Measurements from ENCODE around the gene VPS41.
"Not testable (repeated sequence)": the region's sequence is repeated elsewhere in the genome, so short reads cannot be mapped to it uniquely, and the experiment has no call there.

Gene VPS41

DNA sequence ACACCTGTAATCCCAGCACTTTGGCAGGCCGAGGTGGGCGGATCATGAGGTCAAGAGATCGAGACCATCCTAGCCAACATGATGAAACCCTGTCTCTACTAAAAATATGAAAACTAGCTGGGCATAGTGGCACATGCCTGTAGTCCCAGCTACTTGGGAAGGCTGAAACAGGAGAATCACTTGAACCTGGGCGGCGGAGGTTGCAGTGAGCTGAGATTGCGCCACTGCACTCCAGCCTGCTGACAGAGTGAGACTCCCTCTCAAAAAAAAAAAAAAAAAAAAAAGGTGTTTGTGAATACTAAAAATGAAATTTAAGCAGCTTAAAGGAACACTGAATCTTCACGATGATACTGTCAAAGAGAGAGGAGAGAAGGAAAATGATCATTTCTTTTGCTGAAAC is 54.0 kb downstream of the VPS41 start:
- DNase-seq (ENCODE audit: low read depth), result not testable (repeated sequence)

DNA sequence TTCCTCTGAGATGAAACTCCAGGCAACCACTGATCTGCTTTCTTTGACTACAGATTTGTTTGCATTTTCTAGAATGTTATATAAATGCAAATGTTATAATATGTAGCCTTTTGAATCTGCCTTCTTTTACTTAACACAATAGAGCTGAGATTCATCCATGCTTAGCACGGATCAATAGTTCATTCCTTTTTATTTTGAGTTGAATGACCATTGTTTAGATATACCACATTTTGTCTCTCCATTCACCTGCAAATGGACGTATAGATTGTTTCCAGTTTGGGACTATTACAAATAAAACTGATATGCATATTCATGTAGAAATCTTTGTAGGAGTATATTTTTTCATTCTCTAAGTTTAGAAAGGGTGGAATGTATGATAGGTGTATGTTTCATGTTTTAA is 57.7 kb downstream of the VPS41 start:
- DNase-seq (ENCODE audit: low read depth), result no peak

DNA sequence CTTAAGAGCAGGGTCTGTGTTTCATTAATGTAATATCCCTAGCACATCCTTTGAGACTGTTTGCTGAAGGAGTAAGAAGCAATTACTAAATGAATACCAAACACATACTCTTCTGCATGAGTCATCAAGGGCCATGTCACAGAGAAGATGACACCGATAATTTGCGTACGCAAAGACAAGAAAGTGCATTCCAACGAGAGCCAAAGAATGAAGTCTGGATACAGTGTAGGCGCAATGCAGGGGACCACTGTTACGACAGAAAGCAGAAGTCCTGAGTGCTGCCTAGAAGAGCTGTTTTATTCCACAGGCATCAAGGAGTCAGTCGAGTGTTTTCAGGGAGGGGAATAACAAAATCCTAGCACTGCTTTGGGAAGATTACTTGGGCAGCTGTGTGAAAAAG is 62.7 kb downstream of the VPS41 start:
- DNase-seq (ENCODE audit: low read depth), result no peak

DNA sequence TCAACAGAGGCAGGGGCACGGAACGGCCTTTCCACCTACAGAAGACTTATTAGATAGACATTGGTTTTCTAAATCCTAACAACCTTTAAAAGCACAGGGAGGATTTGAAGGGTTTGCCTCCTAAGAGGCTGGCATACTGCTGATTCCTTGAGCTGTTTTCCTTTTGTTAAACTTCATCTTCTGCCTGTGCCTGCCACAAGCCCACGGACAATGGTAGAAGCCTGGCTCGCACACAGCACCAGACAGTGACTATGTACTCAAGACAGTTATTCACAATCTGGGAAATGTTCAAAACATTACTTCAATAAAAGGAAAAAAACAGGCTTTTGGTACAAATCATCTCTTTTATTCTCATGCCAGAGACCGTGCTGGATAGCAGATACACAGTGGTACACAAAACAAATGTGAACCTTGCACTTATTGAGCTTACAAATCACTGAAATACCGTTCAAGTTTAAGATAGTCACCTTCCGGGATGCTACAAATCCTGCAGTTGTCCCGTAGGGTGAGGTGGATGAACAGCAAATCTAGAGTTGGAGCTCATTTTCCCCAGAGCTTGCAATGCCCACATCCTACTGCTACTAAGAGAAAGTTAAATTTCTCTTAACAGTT is 63.9 kb downstream of the VPS41 start:
- no peak for DNase-seq (ENCODE audit: low read depth)

DNA sequence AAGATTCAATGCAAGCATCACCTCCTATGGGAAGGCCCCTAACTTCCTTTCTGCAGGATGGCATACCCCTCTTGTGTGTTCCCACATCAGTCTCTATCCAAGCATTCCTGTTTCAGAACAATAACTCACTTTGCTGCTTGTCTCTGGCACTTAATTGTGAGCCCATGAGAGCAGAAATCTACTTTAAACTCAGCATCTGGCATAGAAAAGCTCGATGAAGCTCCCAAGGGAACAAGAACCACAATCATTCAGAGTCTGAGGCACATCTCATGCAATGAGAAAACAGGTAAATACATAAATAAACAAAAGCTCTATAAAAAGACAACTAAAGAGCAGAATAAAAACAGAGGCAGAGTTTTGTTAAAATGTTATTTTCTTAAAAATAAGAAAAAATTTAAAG is 66.2 kb downstream of the VPS41 start:
- no peak for DNase-seq (ENCODE audit: low read depth)

DNA sequence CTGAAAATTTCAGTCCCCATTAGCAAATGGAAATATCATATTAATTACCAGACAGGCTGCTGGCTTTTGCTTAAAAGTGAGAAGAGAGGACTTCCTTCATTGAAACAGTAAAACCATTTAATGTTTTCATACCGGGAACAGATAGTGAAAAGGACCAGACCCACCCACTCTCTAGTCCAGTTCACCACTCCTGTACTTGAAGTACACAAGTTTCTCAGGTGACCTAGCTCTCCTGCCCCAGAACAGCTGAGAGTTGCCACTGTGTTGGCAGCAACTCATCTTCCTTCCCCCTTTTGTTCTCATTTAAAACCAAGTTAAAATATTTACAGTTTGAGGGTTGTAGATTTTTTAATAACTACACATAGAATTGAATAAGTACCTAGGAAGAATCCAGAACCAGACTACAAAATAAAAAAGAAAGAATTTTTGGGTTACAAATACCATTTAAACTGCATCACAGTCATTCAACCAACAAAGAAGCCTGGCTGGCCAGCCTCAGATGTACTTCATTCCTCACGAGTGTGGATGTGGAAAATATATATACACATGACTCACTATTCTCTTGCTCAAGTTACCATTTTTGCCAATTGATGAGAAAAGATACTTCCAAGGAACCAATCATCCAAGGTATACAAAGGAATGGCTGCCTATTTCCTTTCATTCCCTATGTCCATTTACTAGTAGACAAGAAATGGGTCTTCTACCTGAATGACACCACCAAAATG is 68.1 kb downstream of the VPS41 start:
- DNase-seq (ENCODE audit: low read depth), result no peak

DNA sequence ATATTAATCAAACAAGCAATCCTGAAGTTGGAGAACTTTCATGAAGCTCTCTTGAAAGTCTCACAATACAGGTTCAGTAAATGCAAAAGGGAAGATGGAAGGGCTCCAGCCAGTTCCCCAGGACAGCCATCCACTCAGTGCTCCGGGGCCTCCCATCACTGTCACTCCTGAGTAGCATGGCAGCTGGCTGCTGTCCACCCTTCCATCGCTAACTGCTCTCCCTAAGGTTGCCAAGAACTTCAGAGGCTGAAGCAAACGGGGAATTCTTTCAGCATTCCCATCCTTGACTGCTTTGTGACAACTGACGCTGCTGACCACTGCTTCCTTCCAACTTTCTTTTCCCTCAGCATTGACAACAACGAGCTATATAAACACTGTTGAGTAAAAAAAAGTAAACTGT is 69.1 kb downstream of the VPS41 start:
- DNase-seq (ENCODE audit: low read depth), result no peak

DNA sequence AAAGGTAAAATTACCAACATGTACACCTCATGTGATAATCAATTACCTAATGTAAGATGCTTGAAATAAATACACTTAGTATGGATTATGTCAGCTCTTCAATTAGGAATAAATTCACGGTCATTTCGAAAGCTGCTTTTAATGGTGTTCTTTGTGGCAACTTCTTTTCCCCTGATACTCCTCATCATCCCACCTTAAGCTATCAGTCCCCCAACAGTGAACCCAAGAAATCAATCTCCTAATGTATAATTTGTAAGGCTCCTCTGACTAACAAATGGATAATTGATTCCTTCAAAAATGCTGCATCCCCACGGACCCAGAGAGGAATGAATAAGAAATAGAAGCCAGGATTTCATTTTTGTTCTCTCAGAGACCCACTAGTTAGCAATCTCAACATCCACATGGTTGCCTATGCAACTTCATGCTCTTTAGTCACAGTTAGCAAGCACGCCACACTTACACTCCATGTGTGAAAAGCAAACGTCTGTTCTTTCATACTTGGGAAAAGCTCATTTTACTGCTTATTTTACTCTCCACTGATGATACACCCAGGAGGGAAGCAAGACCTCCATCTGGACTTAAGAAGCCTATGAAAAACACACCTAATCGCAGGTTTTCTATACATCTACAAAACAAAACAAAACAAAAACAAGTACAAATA is 70.1 kb downstream of the VPS41 start:
- DNase-seq (ENCODE audit: low read depth), result no peak

DNA sequence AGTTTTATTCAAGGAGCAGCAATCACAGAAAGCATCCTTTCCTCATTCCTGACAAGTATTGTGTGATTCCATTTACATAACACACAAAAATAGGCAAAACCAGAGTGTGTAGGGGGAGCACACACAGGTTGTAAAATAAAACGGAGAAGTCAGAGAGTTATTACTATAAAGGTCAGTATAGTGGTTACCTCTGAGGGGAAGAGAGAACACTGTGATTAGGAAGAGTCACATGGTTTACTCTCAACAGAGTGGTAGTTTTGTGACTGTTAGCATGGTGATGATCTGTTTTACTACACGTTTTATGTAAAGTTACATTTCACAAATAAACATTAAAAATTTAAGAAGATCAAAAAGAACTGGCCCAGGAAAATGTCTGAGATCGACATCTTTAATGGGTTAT is 74.6 kb downstream of the VPS41 start:
- no peak for DNase-seq (ENCODE audit: low read depth)

DNA sequence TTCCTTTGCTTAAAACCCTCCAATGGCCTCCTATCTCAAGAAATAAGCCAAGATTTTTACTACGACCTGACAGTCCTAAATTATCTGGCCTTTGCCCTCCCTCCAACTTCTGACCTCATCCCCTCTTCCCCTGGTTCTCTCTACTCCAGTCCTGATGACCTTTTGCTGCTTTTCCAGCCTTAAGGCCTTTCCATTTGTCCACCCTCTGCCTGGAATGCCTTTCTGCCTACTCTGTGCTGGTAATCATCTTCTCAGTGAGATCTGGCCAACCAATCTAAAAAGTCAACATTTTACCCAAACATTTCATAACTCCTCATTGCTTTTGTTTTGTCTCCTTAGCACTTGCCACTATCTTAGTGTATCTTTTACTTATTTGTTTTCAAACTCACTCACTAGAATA is 75.7 kb downstream of the VPS41 start:
- no peak for DNase-seq (ENCODE audit: low read depth)

DNA sequence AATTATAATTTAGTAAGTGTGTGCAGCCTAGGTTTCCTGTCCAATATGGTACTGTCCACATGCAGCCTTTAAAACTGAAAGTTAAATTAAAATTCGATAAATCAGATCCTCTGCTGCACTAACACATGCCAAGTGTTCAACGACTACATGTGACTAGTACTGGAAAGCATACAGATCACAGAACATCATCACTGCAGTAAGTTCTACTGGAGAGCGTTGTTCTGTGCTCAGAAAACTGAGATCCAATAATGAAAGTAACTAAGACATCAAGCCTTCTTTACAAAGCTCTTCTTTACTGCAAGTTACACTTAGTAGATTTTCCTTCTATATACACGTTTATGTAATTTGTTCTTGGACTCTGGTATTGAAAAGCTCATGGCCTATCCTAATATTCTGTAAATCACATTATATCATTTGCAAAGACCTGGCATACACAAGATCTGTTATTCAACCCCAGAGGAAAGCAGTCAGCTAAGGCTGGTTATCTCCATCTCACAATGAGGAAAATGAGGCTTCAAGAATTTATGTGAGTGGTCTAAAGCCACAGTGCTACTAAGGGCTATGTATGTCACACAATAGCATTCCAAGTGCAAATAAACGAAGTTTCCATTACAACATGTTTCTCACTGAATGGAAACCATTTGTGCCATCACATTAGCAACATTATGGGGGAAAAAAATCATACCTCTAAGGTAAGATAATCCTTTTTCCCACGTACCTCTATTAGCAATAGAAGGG is 77.6 kb downstream of the VPS41 start:
- DNase-seq (ENCODE audit: low read depth), result no peak

DNA sequence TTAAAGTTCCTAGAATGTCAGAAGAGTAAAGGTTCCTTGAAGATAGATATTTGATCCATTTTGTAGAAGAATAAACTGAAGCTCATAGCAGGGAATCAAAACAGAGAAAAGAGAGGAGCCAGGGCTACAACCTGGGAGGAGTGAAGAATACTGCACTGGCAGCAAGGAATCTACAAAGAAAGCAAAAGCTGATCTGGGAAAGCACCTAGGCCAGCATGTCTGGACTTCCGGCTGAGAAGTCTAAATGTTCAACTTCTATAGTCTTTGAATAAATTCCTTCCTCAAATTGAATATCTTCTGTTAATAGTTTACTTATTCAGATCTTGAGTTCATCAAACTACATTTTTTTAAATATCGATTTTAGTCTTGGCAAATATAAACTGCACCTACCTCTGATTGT is 78.2 kb downstream of the VPS41 start:
- no peak for DNase-seq (ENCODE audit: low read depth)

DNA sequence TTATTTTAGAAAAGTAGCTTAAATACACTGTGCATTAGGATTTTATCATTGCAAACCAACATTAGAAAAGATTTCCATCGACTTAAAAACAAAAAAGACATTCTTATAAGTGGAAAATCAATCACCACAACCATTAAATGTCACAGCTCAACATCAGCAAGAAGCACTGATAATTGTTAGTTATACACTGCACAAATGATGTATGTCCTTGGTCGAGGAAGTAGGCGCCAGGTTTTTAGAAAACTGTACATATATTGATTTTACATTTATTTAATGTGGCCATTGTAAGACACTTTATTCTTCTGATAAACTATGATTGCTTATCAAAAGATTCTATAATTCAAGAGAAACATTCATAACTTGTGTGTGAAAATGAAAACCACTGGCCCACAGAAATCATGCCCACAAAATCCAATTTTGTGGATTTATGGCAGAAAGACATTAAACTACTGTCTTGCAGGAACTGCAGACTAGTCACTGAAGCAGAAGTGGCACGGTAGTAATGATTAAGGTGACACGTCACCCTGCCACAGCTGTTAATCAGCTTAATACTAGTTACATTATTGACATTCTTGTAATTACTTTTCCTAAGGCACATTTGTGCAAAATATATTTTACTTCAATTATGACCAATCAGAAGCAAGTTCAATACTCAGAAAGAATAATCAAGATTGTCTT is 79.4 kb downstream of the VPS41 start:
- no peak for DNase-seq (ENCODE audit: low read depth)

DNA sequence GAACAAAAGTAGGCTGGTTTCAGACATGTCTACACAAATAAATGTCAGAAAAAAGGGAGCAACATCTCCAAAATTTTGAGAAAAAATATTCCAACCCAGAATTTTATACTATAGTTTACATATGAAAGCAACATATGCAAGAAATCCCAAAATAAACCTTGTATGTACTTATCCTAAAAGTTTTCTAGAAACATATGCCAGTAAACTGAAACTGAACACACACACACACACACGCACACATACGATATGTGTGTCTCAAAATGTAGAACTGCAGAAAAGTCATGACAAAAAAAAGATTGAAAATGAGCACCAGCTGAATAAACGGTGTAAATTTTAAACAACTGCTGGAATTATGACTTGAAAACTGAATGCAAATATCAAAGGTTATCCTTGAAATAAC is 81.0 kb downstream of the VPS41 start:
- DNase-seq (ENCODE audit: low read depth), result no peak

DNA sequence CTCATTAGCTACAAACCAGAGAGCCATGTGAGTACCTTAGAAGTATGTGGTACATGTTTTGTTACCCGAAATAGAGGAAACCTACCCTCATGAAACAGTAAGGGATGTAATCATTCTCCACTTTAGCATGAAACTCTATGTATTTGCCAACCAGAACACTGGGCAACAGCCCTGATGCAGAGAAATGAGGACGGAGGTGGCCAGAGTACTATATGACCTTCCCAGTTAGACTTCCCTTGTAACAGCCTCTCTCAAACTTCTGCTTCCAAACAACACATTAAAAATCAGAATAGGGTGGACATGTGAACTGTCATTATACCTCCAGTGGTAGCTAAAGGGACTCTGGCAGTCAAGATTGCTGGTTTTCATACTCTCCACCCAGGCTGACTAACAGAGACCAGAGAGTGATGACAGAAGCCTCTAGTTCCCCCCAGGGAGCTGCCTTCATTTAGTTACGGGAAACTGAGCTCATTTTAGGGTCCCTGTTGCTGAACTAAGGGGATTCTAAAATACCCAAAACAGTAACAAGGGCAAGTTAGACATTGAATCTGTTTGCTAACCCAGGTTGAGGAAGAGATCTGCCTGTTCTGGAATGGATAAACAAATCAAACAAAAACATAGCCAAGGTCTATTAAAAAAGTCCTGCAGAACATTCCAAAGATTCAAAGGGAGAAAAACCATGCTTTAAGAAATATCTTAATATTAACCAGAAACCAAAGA is 83.1 kb downstream of the VPS41 start:
- DNase-seq (ENCODE audit: low read depth), result no peak

DNA sequence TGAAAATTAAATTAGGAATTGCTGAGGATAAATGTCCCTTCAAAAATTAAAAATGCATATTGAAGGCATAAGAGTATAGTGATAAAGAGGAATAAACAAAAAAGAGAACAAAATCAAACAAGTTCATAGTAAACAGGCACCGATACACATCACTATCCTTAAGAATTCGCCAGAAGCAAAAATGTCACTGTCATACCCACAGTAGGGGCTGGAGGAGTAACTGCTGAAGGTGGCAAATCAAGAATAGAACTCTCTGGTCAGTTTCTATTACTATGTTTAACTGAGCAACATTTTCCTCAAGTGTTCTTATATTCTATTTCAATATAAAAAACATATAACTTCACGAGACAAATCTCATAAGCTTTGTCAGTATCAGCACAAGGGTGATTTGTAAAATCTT is 84.0 kb downstream of the VPS41 start:
- no peak for DNase-seq (ENCODE audit: low read depth)

DNA sequence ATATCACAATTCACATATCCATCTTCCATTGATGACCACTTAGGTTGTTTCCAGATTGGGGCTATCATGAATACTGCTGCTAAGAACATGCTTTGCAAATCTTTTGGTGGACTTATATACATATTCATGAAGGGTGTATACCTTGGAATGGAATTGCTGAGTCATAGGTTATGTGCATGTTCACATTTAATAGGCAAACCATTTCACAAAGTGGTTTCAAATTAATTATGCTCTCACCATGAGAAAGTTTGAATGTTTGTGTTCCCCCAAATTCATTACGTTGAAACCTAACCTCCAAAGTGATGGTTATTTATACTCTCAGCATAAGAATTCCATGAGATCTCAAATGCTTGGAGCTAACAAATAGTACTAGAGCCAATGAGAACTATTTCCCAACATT is 86.4 kb downstream of the VPS41 start:
- DNase-seq (ENCODE audit: low read depth), result no peak

DNA sequence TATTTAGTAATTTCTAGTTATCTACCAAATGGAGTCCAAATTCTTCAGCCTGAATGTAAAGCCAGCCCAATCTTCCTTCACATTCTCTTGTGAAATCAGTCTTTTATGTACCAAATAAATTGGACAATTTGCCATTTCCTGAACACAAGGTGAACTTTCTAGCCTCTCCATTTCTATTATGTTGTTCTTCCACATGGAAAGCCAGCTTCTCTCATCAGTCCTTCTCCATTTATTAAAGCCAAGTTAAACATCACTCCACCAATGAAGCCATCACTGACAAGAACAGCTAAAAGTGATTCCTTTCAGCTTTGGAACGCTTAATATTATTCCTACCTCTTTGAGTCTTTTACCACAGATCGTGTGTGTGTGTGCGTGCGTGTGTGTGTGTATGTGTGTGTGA is 88.4 kb downstream of the VPS41 start:
- no peak for DNase-seq (ENCODE audit: low read depth)

DNA sequence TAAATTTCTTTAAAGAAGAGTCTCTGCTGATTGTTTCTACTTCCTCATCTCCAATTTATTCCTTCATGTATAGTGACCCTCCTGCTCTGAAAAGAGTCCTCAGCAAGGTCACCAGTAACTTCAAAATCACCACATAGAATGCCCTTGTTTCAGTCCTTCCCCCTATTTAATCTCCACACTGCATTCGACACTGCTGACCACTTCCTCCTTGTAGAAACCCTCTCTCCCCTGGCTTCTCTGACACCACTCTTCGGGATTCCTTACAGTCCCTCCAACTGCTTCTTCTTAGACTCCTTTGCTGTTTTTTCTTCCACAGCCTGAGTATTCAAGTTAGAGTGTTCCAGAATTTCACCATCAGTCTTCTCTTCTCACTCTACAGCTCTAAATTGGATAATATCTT is 89.5 kb downstream of the VPS41 start:
- DNase-seq (ENCODE audit: low read depth), result no peak

DNA sequence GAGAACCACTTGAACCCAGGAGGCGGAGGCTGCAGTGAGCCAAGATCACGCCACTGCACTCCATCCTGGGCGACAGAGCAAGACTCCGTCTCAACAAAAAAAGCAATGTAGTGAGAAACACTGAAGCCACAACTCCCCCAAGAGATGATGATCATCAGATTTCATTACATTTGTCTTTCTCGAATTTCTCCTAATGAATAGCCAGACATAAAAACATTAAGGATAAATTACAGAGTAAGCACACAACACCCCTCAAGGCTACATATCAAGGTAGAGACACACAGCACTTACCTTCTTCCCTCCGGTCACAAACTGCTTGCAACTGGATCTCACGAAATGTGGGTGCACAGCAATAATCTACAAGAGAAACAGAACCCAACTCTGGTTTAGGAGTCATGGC is 91.5 kb downstream of the VPS41 start:
- no peak for DNase-seq (ENCODE audit: low read depth)

DNA sequence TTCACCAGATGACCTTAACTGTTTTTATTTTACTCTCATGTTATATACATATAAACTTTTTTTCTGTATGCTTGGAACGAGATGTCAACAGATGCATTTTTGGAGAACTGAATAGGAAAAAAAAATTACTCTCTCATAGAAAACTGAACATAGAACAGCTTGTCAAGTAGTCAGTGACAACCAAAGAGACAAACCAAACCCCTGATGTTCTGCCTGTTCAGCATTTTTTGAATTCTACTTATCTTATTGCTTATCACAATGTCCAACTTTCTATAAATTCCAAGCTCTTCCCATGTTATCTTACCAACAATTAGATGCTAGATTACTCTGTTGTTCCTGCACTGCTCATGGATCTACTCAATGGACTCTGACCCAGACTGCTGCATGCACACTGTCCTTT is 95.2 kb downstream of the VPS41 start:
- no peak for DNase-seq (ENCODE audit: low read depth)

DNA sequence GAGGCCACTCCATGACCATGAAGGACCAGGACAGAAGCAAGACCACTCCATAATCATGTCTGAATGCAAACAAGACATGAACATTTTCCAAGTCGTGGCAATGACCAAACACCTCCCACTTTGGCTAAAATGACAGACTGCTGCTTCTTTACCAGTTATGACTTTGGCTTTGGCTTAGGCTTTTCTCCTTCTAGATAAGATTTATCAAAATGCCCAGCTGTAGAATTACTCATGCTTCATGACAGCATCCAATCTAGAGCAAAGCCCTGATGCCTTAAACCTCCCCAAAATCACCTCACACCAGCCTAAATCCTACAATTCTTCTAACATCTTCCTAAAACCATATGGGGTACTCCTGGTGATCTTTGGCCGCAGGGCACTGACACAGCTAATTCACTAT is 102.1 kb downstream of the VPS41 start:
- no peak for DNase-seq (ENCODE audit: low read depth)

Measured in activated gamma-delta T cell treated with anti-CD3 and anti-CD28 coated beads, Interleukin-2, amount 50 U/mL, for 16 hours (primary cell).